Bone marrow (tissue), 2 donors: ENCODE measurements around the gene PHC3.
A peak's percentile ranks its signal among the peaks of the same experiment; 100 is the strongest.
"Not testable (repeated sequence)": the region's sequence is repeated elsewhere in the genome, so short reads cannot be mapped to it uniquely, and the experiment has no call there.

Experiments used
- DNase-seq, 2 donors: peaks; one replicate each; lab custom pipeline; 2025; lab: John Stamatoyannopoulos, UW

The PHC3 gene

GRCh38 chr3:170180908-170181885, at the start of gene PHC3:
PHC3 (minus strand) TSS chr3:170181733; CDS start chr3:170181715, 18 bp downstream.
- DNase-seq = peak; percentile 78 to 90

- no peak for DNase-seq
These were observed 46.7 kb upstream of the PHC3 start for GRCh38 chr3:170228093-170228766.

- DNase-seq = no peak
These were observed 45.0 kb upstream of the PHC3 start for GRCh38 chr3:170226426-170226960.

- no peak for DNase-seq
These were observed 43.6 kb upstream of the PHC3 start for GRCh38 chr3:170225166-170225565.

GRCh38 chr3:170222647-170223541, 41.4 kb upstream of the PHC3 start:
- no peak for DNase-seq

GRCh38 chr3:170221924-170222646, 40.6 kb upstream of the PHC3 start, which contains the start of gene PRKCI:
PRKCI (plus strand) TSS chr3:170222424; CDS start chr3:170222670, 246 bp downstream.
- DNase-seq = peak; percentile 76 to 89

GRCh38 chr3:170220871-170221270, 39.3 kb upstream of the PHC3 start:
- DNase-seq = no peak

GRCh38 chr3:170219850-170220249, 38.3 kb upstream of the PHC3 start:
- DNase-seq = no peak

GRCh38 chr3:170211668-170212067, 30.1 kb upstream of the PHC3 start:
- DNase-seq = no peak

GRCh38 chr3:170207717-170208116, 26.2 kb upstream of the PHC3 start:
- DNase-seq = no peak

- DNase-seq = not testable (repeated sequence)
These were observed 24.7 kb upstream of the PHC3 start for GRCh38 chr3:170206164-170206762.

GRCh38 chr3:170205302-170205701, 23.8 kb upstream of the PHC3 start:
- DNase-seq = no peak

GRCh38 chr3:170204509-170204908, 23.0 kb upstream of the PHC3 start:
- no peak for DNase-seq

- no peak for DNase-seq
These were observed 22.5 kb upstream of the PHC3 start for GRCh38 chr3:170204023-170204472.

- DNase-seq = no peak
These were observed 21.9 kb upstream of the PHC3 start for GRCh38 chr3:170203457-170203856.

- no peak for DNase-seq
These were observed 20.0 kb upstream of the PHC3 start for GRCh38 chr3:170201527-170201926.

- no peak for DNase-seq
These were observed 19.5 kb upstream of the PHC3 start for GRCh38 chr3:170200987-170201386.

GRCh38 chr3:170196833-170197232, 15.3 kb upstream of the PHC3 start:
- DNase-seq = no peak

- not testable (repeated sequence) for DNase-seq
These were observed 14.2 kb upstream of the PHC3 start for GRCh38 chr3:170195759-170196158.
